ENCODE data around the gene ZNF791. TPM values are rescaled to one million over a fixed set of nuclear protein-coding genes. Genes with fewer than 3 reads are reported as not detected.
A peak's percentile ranks its signal among the peaks of the same experiment; 100 is the strongest.

The ZNF791 gene
- total and polyA plus RNA-seq, 2 of the 13 experiments (the other 11 are each of a cell fraction or from before 2014, with no cell fraction given), result 12.8 to 17.4 TPM

DNA sequence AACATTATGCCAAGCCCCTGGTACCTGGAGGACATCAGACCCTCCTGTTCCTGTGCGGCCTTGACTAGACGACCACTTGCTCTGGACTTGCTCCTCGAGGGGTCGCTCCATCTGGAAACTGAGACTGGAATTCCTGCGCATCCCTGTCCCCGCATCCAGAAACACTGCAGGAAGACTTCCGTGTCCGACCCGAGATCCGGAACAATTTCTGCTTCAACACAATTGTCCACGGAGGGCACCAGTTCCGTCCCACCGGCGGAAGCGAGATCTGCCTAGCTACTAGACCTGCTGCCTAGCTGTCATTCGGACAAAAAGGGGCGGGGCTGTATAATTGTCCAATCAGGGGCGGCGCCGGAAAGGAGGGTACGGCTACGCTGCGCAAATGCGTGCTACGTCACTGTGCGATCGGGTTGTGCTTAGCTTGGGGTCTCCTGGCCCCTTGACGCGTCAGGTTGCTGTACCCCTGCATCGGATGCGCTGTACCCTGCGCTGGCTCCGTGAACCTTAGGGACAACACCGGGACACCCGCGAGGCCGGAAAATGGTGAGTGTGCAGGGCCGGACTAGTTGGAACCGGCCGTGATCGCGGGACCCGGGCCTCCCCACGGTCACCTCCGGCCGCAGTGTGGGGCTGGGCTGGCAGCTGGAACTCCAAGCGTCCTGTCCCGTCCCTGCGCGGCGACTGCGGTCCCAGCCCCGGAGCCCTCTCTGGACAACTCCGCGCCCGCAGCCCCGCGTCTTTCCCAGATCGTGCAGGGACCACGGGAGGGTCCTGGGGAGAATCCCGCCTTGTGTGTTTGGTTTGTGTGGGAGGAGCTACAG is at the start of gene ZNF791, which contains the start of gene ZNF490 (continued):
- peak; percentile 71 for TF ChIP-seq HNRNPLL (IDR thresholded peaks at IDR 0.05; ENCODE audit: low read depth, low read length, poor library complexity, severe bottlenecking)
- TF ChIP-seq, protein P1, sequence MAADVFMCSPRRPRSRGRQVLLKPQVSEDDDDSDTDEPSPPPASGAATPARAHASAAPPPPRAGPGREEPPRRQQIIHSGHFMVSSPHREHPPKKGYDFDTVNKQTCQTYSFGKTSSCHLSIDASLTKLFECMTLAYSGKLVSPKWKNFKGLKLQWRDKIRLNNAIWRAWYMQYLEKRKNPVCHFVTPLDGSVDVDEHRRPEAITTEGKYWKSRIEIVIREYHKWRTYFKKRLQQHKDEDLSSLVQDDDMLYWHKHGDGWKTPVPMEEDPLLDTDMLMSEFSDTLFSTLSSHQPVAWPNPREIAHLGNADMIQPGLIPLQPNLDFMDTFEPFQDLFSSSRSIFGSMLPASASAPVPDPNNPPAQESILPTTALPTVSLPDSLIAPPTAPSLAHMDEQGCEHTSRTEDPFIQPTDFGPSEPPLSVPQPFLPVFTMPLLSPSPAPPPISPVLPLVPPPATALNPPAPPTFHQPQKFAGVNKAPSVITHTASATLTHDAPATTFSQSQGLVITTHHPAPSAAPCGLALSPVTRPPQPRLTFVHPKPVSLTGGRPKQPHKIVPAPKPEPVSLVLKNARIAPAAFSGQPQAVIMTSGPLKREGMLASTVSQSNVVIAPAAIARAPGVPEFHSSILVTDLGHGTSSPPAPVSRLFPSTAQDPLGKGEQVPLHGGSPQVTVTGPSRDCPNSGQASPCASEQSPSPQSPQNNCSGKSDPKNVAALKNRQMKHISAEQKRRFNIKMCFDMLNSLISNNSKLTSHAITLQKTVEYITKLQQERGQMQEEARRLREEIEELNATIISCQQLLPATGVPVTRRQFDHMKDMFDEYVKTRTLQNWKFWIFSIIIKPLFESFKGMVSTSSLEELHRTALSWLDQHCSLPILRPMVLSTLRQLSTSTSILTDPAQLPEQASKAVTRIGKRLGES (CRISPR knock-in tag; IDR thresholded peaks at IDR 0.05; ENCODE audit: borderline replicate concordance), result no peak
- no peak; the same call in 1 of the 2 replicates for TF ChIP-seq ZNF260 (CRISPR knock-in tag; IDR thresholded peaks at IDR 0.05; ENCODE audit: borderline replicate concordance, low read depth)
- TF ChIP-seq, protein P2, sequence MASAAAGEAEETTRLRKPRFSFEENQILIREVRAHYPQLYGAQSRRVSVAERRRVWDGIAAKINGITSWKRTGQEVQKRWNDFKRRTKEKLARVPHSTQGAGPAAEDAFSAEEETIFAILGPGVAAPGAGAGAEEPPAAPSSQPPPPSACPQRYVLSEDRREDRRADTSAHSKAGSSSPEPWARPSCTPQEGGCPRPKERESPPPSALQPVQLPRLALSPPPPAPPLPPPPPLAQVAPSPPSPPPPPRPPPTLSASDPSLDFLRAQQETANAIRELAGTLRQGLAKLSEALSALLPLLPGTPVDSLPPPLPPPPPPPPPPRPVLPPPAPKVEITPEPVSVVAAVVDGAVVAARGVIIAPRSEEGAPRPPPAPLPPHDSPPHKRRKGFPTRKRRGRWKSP (CRISPR knock-in tag; IDR thresholded peaks at IDR 0.05), result peak; percentile 34; the same call in 1 of the 2 replicates
- TF ChIP-seq, protein P3, sequence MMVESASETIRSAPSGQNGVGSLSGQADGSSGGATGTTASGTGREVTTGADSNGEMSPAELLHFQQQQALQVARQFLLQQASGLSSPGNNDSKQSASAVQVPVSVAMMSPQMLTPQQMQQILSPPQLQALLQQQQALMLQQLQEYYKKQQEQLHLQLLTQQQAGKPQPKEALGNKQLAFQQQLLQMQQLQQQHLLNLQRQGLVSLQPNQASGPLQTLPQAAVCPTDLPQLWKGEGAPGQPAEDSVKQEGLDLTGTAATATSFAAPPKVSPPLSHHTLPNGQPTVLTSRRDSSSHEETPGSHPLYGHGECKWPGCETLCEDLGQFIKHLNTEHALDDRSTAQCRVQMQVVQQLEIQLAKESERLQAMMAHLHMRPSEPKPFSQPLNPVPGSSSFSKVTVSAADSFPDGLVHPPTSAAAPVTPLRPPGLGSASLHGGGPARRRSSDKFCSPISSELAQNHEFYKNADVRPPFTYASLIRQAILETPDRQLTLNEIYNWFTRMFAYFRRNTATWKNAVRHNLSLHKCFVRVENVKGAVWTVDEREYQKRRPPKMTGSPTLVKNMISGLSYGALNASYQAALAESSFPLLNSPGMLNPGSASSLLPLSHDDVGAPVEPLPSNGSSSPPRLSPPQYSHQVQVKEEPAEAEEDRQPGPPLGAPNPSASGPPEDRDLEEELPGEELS (CRISPR knock-in tag; IDR thresholded peaks at IDR 0.05), result no peak; the same call in 1 of the 2 replicates
- TF ChIP-seq, protein P4, sequence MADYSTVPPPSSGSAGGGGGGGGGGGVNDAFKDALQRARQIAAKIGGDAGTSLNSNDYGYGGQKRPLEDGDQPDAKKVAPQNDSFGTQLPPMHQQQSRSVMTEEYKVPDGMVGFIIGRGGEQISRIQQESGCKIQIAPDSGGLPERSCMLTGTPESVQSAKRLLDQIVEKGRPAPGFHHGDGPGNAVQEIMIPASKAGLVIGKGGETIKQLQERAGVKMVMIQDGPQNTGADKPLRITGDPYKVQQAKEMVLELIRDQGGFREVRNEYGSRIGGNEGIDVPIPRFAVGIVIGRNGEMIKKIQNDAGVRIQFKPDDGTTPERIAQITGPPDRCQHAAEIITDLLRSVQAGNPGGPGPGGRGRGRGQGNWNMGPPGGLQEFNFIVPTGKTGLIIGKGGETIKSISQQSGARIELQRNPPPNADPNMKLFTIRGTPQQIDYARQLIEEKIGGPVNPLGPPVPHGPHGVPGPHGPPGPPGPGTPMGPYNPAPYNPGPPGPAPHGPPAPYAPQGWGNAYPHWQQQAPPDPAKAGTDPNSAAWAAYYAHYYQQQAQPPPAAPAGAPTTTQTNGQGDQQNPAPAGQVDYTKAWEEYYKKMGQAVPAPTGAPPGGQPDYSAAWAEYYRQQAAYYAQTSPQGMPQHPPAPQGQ (CRISPR knock-in tag; IDR thresholded peaks at IDR 0.05; ENCODE audit: borderline replicate concordance), result no peak
- no peak for TF ChIP-seq ZNF33B (CRISPR knock-in tag; IDR thresholded peaks at IDR 0.05)
- no peak for TF ChIP-seq ZNF75D (CRISPR knock-in tag; IDR thresholded peaks at IDR 0.05; ENCODE audit: borderline replicate concordance)
- TF ChIP-seq NFRKB (IDR thresholded peaks at IDR 0.05), result no peak
- no peak for TF ChIP-seq NFE2L1 (CRISPR knock-in tag; IDR thresholded peaks at IDR 0.05; ENCODE audit: borderline replicate concordance)
- TF ChIP-seq, protein P5, sequence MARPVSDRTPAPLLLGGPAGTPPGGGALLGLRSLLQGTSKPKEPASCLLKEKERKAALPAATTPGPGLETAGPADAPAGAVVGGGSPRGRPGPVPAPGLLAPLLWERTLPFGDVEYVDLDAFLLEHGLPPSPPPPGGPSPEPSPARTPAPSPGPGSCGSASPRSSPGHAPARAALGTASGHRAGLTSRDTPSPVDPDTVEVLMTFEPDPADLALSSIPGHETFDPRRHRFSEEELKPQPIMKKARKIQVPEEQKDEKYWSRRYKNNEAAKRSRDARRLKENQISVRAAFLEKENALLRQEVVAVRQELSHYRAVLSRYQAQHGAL (CRISPR knock-in tag; IDR thresholded peaks at IDR 0.05; ENCODE audit: not compliant biosample characterization), result no peak
- no peak for TF ChIP-seq FOXP1 (IDR thresholded peaks at IDR 0.05)
- 0 out of 2 replicates have a peak, but pooled peaks have one; percentile 24 for TF ChIP-seq FOXP1 (CRISPR knock-in tag; IDR thresholded peaks at IDR 0.05)
- peak; percentile 94 for TF ChIP-seq KDM5A (IDR thresholded peaks at IDR 0.05; ENCODE audit: borderline replicate concordance, low read length)
- no peak for TF ChIP-seq IKZF4 (CRISPR knock-in tag; IDR thresholded peaks at IDR 0.05; ENCODE audit: borderline replicate concordance, low read depth, not compliant biosample characterization)
- no peak; the same call in 1 of the 2 replicates for TF ChIP-seq FOXA3 (CRISPR knock-in tag; IDR thresholded peaks at IDR 0.05)
